GM21390 (cell line): ENCODE data around the gene HLA-E.
"Not testable (repeated sequence)": the region's sequence is repeated elsewhere in the genome, so short reads cannot be mapped to it uniquely, and the experiment has no call there.

Experiments
- ATAC-seq: cut with Tn5 transposase; IDR thresholded peaks from one replicate; pipeline ENCODE4 v1.9.1; 2021; ENCODE audit not compliant: unreplicated experiment

HLA-E gene

DNA sequence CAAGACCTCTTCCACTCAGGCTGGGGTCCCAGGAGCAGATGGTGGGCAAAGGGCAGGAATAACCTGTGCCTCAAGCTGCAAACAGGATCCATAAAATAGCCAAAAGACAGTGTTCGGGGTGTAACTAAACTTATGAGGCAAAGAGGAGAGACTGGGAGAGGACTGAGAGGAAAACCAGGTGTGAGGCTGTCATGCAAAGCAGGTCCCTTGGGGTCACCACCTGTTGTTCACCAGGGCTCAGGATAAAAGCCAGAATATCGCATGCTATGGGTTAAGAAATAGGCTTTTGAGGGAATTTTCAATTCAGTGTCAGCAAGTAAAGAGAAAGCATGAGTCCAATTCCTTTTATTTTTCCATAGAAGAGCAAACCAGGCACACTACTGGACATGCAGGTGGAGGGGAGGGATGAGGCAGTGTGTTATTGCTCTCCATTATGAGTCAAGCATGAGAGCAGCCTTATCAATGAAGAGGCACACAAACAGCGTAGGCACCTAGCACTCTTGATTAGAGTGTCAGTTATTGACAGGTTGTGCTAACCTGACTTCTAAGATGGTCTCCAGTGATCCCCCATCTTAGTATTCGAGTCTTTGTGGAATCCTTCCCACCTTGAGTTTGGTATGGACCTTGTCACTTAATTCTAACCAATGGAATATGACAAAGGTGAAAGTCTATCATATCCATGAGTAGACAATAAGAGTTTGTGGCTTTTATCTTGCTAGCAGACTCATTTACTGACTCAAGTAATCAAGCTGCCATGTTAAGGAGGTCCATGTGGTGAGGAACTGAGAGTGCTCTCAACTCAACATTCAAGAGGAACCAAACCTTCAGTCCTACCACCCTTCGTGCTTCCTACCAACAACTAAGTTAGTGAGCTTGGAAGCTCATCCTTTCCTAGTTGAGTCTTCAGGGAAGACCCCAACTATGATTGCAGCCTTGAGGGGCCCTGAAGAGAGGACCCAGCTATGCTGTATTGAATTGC is 18.8 kb downstream of the HLA-E start:
- no peak for ATAC-seq

DNA sequence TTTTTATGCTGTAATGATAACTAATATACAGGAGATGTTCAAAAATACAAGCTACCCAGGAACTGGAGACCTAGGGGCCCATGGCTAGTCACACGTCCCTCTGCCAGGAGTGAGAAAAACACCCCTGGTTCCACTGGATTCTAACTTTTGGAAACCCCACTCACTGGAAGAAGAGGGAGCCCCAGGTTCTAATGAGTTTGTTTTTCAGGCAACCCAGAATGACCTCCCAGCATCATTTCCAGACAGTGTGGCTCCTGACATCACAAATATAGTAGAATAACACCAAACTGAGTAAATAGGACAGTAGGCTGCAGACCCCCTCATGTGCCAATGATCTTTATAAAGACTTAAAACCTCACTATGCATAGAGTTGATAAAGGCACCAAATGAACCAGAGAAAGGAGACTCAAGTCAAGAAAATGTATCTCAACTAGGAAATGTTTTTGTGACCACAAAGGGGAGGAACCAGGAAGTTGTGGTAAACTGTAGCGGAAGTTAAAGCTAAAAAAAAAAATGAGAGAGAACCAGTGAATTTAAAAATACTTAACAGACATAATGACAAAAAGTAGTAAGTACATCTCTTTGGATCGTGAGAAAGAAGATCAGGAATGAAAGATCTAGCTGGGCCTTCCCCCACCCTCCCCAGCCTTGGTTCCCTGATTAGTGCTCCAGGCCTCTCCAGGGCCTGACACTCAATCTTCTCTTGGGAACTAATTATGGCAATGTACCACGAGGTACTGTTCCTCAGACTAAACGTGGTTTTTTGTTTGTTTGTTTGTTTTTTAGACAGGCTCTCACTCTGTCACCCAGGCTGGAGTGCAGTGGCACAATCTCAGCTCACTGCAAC is 19.8 kb downstream of the HLA-E start:
- no peak for ATAC-seq

DNA sequence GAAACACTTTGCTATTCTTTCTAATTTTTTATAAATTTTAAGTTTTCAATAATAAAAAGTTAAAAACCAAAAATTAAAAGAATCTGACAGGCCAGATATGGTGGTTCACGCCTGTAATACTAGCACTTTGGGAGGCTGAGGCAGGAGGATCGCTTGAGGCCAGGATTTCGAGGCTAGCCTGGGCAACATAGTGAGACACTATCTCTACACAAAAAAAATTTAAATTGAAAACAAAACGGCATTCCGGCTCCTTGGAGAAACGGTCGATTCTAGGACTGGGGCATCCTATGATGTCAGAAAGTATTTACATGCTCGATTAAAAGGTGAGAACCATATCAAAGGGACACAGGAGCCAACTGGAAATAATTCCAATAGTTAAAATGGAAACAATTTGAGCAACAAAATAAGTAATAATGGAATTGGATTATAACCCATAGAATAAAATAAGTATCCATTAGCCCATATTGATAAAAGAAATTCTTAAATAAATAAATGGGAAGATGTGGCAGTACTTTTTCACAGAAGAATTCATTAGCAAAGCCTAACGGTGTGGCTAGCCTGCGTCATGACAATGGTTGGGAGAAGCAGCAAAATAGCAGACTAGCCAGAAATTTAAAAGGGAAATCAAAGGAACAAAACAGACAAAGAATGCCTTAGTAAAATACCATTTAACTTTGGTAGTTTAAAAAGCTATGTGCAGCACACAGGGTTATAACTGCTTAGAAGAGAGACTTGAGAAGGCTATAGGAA is 21.3 kb downstream of the HLA-E start:
- ATAC-seq, result no peak

DNA sequence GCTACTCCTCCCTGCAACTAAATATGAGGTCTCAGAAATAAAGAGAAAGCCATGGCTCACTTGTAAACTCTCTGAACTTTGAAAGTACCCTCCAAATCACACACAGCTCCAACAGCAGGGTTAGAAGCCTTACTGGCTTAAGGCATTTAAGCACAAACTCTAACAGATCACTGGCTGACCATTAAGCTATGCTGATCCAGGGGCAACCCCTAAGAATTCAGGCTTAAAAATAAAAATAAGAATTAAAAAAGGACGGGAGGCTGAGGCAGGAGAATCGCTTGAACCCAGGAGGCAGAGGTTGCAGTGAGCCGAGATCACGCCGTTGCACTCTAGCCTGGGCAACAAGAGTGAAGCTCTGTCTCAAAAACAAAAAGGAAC is 21.8 kb downstream of the HLA-E start:
- ATAC-seq, result no peak

DNA sequence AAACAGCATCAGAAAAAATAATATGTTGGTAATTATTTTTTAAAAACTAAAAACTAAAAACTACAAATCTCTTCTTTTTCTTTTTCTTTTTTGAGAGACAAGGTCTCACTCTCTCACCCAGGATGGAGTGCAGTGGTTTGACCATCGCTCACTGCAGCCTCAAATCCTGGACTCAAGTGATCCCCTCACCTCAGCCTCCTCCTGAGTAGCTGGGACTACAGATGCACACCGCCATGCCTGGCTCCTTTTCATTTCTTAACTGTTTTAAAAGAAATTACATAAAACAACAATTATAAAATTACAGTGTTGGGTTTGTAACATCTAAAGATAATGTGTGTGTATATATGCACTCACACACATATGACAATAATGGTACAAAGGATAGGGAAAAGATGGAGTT is 24.1 kb downstream of the HLA-E start:
- ATAC-seq, result no peak

DNA sequence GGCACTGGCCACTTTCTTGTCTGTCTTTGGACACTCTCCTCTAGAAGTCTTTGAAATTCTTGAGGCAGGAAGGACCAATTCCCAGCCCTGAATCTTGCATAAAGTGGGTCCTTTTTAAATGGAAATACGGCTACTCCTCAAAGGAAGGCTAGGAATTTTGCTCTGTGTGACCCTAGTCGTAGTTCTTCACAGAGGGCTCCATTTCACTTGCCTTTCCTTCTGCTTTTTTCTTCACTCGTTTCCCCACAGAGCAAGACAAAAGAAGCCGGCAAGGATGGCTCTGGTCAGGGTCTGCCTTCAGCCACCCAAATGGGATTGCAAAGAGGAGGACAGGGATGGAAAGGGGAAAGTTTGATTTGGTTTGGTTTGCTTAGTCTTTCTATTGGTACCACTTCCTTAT is 25.8 kb downstream of the HLA-E start:
- no peak for ATAC-seq

DNA sequence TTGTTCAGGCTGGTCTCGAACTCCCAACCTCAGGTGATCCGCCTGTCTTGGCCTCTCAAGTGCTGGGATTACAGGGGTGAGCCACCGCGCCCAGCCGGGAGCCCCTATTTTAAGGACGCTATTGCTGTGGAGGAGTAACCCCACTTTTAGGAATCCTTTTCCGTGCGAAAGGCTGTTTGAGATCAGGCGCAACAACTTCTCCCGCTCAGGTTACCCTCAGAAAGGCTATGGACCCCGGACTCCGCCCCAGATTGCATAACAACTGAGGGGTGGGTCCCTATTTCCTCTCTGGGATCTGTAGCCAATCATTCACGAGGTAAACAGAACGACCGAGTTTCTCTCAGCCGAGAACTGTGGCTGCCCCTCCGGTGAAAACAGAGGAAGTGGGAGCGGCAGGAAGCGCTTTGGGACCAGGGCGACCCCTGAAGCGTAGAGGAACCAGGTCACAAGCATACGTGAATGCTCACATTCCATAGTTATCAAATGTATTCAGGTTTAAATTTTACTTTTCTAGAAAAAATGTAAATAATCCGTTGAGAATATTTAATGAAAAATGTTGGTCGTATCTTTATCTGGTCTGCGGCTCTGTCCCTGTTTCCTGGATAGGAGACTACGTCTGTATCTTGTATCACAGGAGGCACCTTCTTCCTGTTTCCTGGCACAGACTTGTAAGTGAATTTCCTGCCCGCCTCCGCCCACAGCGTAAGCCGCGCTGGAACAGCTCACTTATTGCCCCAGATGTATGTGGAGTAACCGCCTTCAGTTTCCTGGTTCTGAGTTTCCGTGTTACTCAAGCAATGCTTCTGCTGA is 26.8 kb downstream of the HLA-E start:
- peak; percentile 69 for ATAC-seq

DNA sequence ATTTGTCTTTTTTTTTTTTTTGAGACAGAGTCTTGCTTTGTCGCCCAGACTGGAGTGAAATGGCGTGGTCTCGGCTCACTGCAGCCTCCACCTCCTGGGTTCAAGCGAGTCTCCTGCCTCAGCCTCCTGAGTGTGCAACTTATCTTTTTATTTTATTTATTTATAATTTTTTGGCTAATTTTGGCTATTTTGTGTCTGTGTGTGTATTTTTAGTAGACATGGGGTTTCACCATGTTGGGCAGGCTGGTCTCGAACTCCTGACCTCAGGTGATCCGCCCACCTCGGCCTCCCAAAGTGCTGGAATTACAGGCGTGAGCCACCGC is 27.4 kb downstream of the HLA-E start:
- not testable (repeated sequence) for ATAC-seq

DNA sequence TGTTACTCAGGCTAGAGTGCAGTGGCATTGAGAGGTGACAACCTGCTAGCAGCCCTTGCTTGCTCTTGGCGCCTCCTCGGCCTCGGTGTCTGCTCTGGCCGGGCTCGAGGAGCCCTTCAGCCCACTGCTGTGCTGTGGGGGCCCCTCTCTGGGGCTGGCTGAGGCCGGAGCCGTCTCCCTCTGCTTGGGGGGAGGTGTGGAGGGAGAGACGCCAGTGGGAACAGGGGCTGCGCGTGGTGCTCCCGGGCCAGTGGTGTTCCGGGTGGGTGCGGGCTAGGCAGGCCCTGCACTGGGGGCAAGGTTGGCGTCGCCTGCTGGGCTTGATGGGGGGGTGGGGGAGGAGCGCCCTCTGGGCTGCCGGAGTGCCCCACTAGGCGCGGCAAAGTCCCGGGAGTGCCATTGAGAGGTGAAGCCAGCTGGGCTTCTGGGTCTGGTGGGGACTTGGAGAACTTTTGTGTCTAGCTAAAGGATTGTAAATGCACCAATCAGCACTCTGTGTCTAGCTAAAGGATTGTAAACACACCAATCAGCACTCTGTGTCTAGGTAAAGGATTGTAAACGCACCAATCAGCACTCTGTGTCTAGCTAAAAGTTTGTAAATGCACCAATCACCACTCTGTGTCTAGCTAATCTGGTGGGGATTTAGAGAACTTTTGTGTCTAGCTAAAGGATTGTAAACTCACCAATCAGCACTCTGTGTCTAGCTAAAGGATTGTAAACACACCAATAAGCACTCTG is 28.6 kb downstream of the HLA-E start:
- not testable (repeated sequence) for ATAC-seq

DNA sequence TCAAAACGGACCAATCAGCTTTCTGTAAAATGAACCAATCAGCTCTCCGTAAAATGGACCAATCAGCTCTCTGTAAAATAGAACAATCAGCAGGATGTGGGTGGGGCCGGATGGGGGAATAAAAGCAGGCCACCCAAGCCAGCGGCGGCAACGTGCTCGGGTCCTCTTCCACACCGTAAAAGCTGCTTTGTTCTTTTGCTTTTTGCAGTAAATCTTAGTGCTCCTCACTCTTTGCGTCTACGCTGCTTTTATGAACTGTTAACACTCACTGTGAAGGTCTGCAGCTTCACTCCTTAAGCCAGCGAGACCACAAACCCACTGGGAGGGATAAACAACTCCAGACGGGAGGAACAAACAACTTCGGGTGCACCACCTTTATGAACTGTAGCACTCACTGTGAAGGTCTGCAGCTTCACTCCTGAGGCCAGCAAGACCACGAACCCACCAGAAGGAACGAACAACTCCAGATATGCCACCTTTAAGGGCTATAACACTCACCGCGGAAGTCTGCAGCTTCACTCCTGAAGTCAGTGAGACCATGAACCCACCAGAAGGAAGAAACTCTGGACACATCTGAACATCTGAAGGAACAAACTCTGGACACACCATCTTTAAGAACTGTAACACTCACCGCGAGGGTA is 29.3 kb downstream of the HLA-E start:
- ATAC-seq, result not testable (repeated sequence)

DNA sequence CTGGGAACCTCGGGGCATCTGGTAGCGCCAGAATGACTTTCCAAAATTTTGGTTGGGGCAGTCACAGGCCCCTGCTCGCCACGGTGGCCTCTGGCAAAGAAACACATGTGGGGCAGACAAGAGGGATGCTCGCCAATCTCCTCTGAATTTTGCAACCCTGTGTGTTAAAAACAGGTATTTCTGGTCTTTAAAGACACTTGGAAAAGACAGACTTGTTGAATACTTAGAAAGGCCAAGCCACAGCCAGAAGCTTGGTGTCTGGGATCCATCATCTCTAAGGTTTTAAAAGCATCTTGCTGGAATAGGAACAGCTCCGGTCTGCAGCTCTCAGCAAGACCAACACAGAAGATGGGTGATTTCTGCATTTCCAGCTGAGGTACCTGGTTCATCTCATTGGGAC is 31.2 kb downstream of the HLA-E start:
- ATAC-seq, result no peak

DNA sequence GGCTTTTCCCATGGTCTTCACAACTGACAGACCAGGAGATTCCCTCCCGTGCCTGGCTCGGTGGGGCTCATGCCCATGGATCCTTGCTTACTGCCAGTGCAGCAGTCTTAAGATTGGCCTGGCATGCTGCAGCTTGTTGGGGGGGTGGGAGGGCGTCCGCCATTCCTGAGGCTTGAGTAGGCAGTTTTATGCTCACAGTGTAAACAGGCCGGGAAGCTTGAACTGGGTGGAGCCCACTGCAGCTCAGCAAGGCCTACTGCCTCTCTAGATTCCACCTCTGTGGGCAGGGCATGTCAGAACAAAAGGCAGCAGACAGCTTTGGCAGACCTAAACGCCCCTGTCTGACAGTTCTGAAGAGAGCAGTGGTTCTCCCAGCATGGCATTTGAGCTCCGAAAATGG is 31.8 kb downstream of the HLA-E start:
- ATAC-seq, result not testable (repeated sequence)

DNA sequence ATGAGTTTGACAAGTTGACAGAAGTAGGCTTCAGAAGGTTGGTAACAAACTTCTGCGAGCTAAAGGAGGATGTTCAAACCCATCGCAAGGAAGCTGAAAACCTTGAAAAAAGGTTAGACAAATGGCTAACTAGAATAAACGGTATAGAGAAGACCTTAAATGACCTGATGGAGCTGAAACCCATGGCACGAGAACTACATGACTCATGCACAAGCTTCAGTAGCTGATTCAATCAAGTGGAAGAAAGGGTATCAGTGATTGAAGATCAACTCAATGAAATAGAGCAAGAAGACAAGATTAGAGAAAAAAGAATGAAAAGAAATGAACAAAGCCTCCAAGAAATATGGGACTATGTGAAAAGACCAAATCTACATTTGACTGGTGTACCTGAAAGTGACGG is 32.6 kb downstream of the HLA-E start:
- not testable (repeated sequence) for ATAC-seq

DNA sequence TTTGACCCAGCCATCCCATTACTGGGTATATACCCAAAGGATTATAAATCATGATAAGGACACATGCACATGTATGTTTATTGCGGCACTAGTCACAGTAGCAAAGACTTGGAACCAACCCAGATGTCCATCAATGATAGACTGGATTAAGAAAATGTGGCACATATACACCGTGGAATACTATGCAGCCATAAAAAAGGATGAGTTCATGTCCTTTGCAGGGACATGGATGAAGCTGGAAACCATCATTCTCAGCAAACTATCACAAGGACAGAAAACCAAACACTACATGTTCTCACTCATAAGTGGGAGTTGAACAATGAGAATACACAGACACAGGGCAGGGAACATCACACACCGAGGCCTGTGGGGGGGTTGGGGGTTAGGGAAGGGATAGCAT is 37.1 kb downstream of the HLA-E start:
- ATAC-seq, result not testable (repeated sequence)

DNA sequence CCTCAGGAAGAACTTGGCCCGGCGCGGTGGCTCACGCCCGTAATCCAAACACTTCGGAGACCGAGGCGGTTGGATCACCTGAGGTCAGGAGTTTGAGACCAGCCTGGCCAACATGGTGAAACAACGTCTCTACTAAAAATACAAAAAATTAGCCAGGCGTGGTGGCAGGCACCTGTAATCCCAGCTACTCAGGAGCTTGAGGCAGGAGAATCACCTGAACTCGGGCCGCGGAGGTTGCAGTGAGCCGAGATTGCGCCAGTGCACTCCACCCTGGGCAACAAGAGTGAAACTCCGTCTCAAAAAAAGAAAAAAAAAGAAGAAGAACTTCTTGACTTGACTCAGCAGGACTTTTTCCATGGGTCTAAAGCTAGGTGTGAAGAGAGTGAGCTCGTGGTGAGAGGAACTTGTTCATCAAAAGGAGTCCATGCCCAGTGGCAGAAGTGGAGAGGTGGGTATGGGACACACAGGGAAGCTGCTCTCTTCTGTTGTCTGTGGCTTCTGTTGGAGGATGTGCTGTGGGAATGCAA is 40.1 kb downstream of the HLA-E start:
- peak; percentile 65 for ATAC-seq

DNA sequence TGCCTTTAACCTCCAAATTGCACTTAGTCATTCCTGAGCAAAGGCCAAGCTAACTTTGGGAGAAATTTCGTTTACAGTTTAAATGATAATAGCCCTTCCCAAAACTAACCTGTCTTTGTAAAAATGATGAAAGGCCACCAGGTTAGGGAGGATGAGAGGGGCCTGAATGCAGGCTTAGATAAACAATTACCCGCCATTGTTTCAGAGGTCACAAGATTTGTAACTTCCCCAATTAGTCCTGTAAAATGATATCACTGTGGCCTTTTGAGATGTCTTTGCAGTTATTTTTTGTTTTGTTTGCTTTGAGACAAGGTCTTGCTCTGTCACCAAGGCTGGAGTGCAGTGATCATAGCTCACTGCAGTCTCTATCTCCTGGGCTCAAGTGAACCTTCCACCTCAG is 40.7 kb downstream of the HLA-E start:
- no peak for ATAC-seq

DNA sequence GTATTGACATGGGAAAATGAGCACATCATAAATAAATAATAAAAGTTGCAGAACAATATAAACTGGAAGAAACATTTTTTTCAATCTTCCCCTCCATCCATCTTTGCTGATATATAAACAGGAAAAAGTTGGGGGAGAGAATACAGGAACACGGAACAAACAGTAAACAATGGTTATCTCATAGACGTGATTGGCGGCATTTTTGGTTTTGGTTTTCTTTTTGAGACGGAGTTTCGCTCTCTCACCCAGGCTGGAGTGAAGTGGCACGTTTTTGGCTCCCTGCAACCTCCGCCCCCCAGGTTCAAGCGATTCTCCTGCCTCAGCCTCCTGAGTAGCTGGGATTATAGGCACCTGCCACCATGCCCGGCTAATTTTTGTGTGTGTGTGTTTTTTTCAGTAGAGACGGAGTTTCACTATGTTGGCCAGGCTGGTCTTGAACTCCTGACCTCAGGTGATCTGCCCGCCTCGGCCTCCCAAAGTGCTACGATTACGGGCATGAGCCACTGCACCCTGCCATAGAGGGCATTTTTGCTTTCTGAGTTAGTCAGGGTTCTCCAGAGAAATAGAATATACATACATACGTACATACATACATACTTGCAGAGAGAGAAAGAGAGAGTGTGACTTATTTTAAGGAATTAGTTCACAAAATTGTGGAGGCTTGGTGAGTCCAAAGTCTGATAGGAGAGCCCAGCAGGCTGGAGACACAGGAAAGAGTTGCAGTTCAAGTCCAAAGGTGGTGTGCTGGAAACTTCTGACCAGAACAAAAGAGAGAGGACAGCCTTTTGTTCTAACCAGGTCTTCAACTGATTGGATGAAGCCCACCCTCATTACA is 44.4 kb downstream of the HLA-E start:
- no peak for ATAC-seq

DNA sequence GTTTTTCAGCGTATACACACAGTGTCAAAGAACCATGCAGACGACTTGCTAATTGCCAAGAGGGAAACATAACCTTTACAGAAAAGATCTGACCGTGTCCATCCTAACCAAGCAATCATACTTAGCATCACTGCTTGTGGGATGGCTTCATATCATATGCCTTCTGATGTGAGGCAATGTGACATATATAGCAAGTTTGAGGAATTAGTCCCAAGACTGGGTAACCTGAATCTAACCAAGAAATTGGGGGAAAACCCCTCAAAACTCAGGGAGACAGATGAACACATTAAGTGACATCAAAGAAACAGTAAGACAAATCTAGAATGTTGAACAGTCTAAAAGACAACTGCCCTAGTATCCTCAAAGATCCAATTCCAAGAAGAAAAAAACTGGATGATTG is 48.6 kb downstream of the HLA-E start:
- ATAC-seq, result no peak
